Caco-2 (cell line): Measurements from ENCODE around the gene COA5. TPM values are rescaled to one million over a fixed set of nuclear protein-coding genes. Genes with fewer than 3 reads are reported as not detected.

Experiments used
- BruUV-seq: library from RNA; stranded (reverse); fragments of 400-500 nt; replicated peaks from 2 replicates; lab custom pipeline; 2021; lab: Mats Ljungman, UMichigan
- CTCF ChIA-PET: fragments of 300-600 bp; sonication (Branson Sonifier 250); formaldehyde crosslinking; loops from one replicate; lab custom pipeline; 2022; ENCODE audit warnings: antibody characterized with exemption; lab: Charles Lee
- POLR2A ChIA-PET: fragments of 300-600 bp; sonication (Branson Sonifier 250); formaldehyde crosslinking; loops from one replicate; lab custom pipeline; 2022; ENCODE audit warnings: antibody characterized with exemption; lab: Charles Lee
- DNase-seq, 2 experiments: peaks; one replicate each; pipeline versions ENCODE4 v3.0.0 to v3.0.0-alpha.2; 2020 to 2022
- H3K27me3 ChIP-seq: replicated peaks from 2 replicates; pipeline ENCODE4 v1.6.0; 2011; ENCODE audit warnings: low read length; ENCODE audit not compliant: control insufficient read depth, insufficient read depth
- H3K36me3 ChIP-seq: 2 replicates; pipeline ENCODE4 v1.5.1; 2011; ENCODE audit warnings: low read length; ENCODE audit not compliant: control insufficient read depth, insufficient read depth
- H3K4me1 ChIP-seq: fragments of 250-450 bp; sonication (Bioruptor Pico); 2 replicates; pipeline ENCODE4 v1.5.1; 2020; ENCODE audit warnings: mild to moderate bottlenecking
- H3K4me3 ChIP-seq: 2 replicates; pipeline ENCODE4 v1.5.1; 2011; ENCODE audit warnings: low read depth, mild to moderate bottlenecking, control low read depth, low read length
- H3K9me3 ChIP-seq: fragments of 250-450 bp; sonication (Bioruptor Pico); 2 replicates; pipeline ENCODE4 v1.5.1; 2020; ENCODE audit warnings: mild to moderate bottlenecking, moderate library complexity
- H3K27ac Mint-ChIP-seq: one replicate; pipeline ENCODE4 v1.8.0; 2022; ENCODE audit warnings: mixed read lengths; ENCODE audit not compliant: unreplicated experiment
- H3K27me3 Mint-ChIP-seq: one replicate; pipeline ENCODE4 v1.8.0; 2022; ENCODE audit warnings: mixed read lengths; ENCODE audit not compliant: insufficient read depth, unreplicated experiment
- H3K36me3 Mint-ChIP-seq: one replicate; pipeline ENCODE4 v1.8.0; 2022; ENCODE audit warnings: mild to moderate bottlenecking, mixed read lengths; ENCODE audit not compliant: insufficient read depth, unreplicated experiment
- H3K4me1 Mint-ChIP-seq: one replicate; pipeline ENCODE4 v1.8.0; 2022; ENCODE audit warnings: low read depth, mixed read lengths; ENCODE audit not compliant: unreplicated experiment
- H3K4me3 Mint-ChIP-seq: one replicate; pipeline ENCODE4 v1.8.0; 2022; ENCODE audit warnings: mild to moderate bottlenecking, moderate library complexity, mixed read lengths; ENCODE audit not compliant: unreplicated experiment
- H3K9me3 Mint-ChIP-seq: one replicate; pipeline ENCODE4 v1.8.0; 2022; ENCODE audit warnings: mixed read lengths; ENCODE audit not compliant: unreplicated experiment
- intact Hi-C: fragments of 100-400 bp; cut with micrococcal nuclease; formaldehyde crosslinking; loops from one replicate; pipeline ENCODE4 v1.10.0; 2022; ENCODE audit not compliant: unreplicated experiment
- total RNA-seq: library from RNA; stranded (reverse); gene quantifications from 2 replicates; pipeline ENCODE4 v1.2.3, GENCODE V29; 2022
- TF ChIP-seq, protein P1 (sequence below), 2 experiments: fragments of 200-600 bp in 1 of 2; IDR thresholded peaks; 1 replicate in 1 of 2; 2 replicates in 1 of 2; pipeline versions ENCODE4 v1.5.1 to v1.8.0; 2011 to 2022; ENCODE audit warnings: antibody characterized with exemption in 1 of 2, control low read depth in 1 of 2, inconsistent platforms in 1 of 2, low read depth in 1 of 2, low read length in 1 of 2, mild to moderate bottlenecking in 1 of 2, moderate library complexity in 1 of 2; ENCODE audit not compliant: insufficient read depth in 1 of 2, severe bottlenecking in 1 of 2, unreplicated experiment in 1 of 2

Gene COA5
- total RNA-seq, 1 experiment from 2014 or later: 35.7 TPM

DNA sequence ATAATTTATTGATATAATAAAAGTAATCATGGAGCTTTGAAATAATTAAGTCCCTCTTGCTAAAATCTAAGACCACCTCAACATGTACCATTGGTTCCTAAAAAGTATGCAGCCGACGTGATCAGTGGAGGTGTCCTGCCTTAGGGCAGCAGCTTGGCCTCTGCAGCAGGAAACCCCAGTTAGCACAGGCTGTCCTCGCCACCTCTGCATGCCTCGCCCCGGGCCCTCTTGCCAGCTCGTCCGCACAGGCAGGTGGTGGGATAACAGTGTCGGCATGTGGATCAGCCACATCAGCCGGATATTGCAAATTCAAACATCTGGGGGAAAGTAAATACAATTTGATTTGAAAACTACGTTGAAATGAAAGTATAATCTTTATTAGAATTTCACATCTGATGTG, 22.9 kb downstream of the COA5 start:
- no peaks in the 10 kb centered on the region for H3K27me3 Mint-ChIP-seq
- no peak overlapping the region for H3K4me3 ChIP-seq
- no peaks in the 10 kb centered on the region for H3K4me1 Mint-ChIP-seq
- H3K9me3 Mint-ChIP-seq: no peaks in the 10 kb centered on the region
- POLR2A ChIA-PET: no interaction called here
- peaks cover 6% of the 10 kb centered on the region for H3K4me1 ChIP-seq
- no TSS peak for BruUV-seq
- no peaks in the 10 kb centered on the region for H3K9me3 ChIP-seq
- TF ChIP-seq, protein P1, sequence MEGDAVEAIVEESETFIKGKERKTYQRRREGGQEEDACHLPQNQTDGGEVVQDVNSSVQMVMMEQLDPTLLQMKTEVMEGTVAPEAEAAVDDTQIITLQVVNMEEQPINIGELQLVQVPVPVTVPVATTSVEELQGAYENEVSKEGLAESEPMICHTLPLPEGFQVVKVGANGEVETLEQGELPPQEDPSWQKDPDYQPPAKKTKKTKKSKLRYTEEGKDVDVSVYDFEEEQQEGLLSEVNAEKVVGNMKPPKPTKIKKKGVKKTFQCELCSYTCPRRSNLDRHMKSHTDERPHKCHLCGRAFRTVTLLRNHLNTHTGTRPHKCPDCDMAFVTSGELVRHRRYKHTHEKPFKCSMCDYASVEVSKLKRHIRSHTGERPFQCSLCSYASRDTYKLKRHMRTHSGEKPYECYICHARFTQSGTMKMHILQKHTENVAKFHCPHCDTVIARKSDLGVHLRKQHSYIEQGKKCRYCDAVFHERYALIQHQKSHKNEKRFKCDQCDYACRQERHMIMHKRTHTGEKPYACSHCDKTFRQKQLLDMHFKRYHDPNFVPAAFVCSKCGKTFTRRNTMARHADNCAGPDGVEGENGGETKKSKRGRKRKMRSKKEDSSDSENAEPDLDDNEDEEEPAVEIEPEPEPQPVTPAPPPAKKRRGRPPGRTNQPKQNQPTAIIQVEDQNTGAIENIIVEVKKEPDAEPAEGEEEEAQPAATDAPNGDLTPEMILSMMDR (IDR thresholded peaks at IDR 0.05; ENCODE audit: insufficient read depth in 1 of 2, low read depth in 1 of 2, low read length in 1 of 2, severe bottlenecking in 1 of 2, unreplicated experiment in 1 of 2): no peak
- H3K36me3 ChIP-seq: no peaks in the 10 kb centered on the region
- H3K36me3 Mint-ChIP-seq: no peaks in the 10 kb centered on the region
- no peak for DNase-seq
- H3K4me3 Mint-ChIP-seq: no peak overlapping the region
- no peak overlapping the region for H3K27ac Mint-ChIP-seq
- no peaks in the 10 kb centered on the region for H3K27me3 ChIP-seq
- intact Hi-C loops: no loop called here
- CTCF ChIA-PET: no interaction called here

DNA sequence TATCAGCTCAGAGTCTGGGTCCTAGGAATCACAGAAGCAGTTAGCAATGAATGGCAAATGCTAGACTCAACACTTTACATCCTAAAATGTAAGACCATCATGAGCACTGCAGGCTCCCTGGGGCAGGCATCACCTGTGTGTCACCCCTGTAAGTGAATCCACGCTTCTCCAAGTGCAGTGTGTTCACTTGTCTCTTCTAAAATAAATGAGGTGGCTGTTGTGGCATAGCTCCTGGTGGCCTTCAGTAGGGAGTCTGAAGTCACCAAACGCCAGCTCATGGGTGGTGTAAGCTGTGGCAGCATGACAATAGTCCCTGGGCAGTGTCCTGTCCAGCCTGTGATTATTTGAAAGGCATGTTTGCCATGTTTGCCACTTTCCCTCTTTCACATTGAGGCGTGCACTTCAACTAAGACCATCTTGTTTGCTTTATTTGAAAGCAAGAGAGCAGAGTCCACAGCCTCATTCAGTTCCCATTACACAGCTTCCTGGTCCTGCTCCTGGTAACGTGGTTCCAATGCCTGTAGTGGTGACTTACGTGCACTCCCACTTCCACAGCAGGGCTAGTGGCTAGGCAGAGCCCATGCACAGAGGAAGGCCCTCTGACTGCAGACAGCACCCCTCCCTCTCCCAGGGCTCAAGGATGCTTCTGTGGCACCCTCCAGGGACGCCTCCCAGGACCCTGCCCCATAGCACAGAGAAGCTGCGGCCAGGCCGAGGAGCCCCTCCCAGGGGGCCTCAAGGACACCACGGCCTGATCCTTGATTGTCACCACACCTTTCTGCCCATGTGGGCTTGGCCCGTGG, 24.3 kb downstream of the COA5 start:
- Mint-ChIP-seq H3K4me1 (no peaks in the 10 kb centered on the region), H3K27ac (no peak overlapping the region)

DNA sequence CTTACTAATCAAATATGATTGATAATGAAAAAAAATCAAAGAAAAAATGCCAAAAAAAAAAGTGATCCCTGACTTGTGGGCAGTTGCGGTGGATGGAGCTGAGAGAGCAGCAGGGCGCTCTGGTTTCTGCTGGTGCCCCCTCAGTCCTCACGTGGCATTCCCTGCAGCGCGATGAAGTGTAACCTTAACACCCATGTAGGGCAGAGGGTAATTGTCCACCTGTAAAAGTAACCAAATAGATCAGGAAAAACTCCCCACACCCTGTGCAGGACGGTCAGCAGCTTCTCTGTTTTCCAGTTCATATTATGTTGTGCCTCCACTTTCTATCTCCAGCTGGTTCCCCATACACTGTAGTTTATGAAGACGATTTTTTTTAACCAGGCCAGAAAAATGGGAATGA, 25.0 kb downstream of the COA5 start:
- Histone ChIP-seq H3K4me1 (peaks cover 6% of the 10 kb centered on the region), H3K36me3 (no peaks in the 10 kb centered on the region), H3K4me3 (no peak overlapping the region), H3K27me3 (no peaks in the 10 kb centered on the region), H3K9me3 (no peaks in the 10 kb centered on the region)
- H3K27ac Mint-ChIP-seq: no peak overlapping the region
- BruUV-seq: no TSS peak
- no peak overlapping the region for H3K4me3 Mint-ChIP-seq
- no peaks in the 10 kb centered on the region for H3K9me3 Mint-ChIP-seq
- no peak for DNase-seq
- ChIA-PET CTCF (no interaction called here), POLR2A (no interaction called here)
- intact Hi-C loops: no loop called here
- no peaks in the 10 kb centered on the region for H3K4me1 Mint-ChIP-seq
- TF ChIP-seq, protein P1 (IDR thresholded peaks at IDR 0.05; ENCODE audit: insufficient read depth in 1 of 2, low read depth in 1 of 2, low read length in 1 of 2, severe bottlenecking in 1 of 2, unreplicated experiment in 1 of 2): no peak
- H3K36me3 Mint-ChIP-seq: no peaks in the 10 kb centered on the region
- no peaks in the 10 kb centered on the region for H3K27me3 Mint-ChIP-seq

More for the DNA sequence above, 24.3 kb downstream of the COA5 start:
- CTCF ChIA-PET: no interaction called here
- Mint-ChIP-seq H3K4me3 (no peak overlapping the region), H3K27me3 (no peaks in the 10 kb centered on the region), H3K9me3 (no peaks in the 10 kb centered on the region), H3K36me3 (no peaks in the 10 kb centered on the region)
- DNase-seq: no peak
- Histone ChIP-seq H3K27me3 (no peaks in the 10 kb centered on the region), H3K9me3 (no peaks in the 10 kb centered on the region), H3K4me1 (peaks cover 6% of the 10 kb centered on the region), H3K36me3 (no peaks in the 10 kb centered on the region), H3K4me3 (no peak overlapping the region)
- no TSS peak for BruUV-seq
- intact Hi-C loops: no loop called here
- TF ChIP-seq, protein P1 (IDR thresholded peaks at IDR 0.05; ENCODE audit: insufficient read depth in 1 of 2, low read depth in 1 of 2, low read length in 1 of 2, severe bottlenecking in 1 of 2, unreplicated experiment in 1 of 2): no peak
- POLR2A ChIA-PET: no interaction called here
